Transverse colon (tissue), 4 donors: ENCODE data around the gene NAB2. TPM values are rescaled to one million over a fixed set of nuclear protein-coding genes. Genes with fewer than 3 reads are reported as not detected.

ENCODE experiments used
- DNase-seq: peaks from one replicate; pipeline ENCODE4 v3.0.0-alpha.2; 2019
- H3K27ac ChIP-seq, 4 donors: fragments of 200-600 bp; sonication (generic); 2 replicates each; pipeline ENCODE4 v1.5.1; 2016 to 2018; ENCODE audit warnings: inconsistent platforms in 4 of 4
- H3K27me3 ChIP-seq: fragments of 200-600 bp; sonication (generic); 2 replicates; pipeline ENCODE4 v1.5.1; 2017; ENCODE audit warnings: inconsistent platforms
- H3K36me3 ChIP-seq, 4 donors: fragments of 200-600 bp; sonication (generic); 2 replicates each; pipeline ENCODE4 v1.5.1; 2017 to 2019; ENCODE audit warnings: inconsistent platforms in 4 of 4
- H3K4me1 ChIP-seq, 4 donors: fragments of 200-600 bp; sonication (generic); 2 replicates each; pipeline ENCODE4 v1.5.1; 2017 to 2020; ENCODE audit warnings: inconsistent platforms in 4 of 4
- H3K4me3 ChIP-seq, 4 donors: fragments of 200-600 bp; sonication (generic); 1 replicate in 1 of 4; 2 replicates in 3 of 4; pipeline versions ENCODE4 v1.5.1 to v1.6.1; 2017 to 2019; ENCODE audit warnings: inconsistent platforms in 4 of 4
- H3K9me3 ChIP-seq, 2 donors: fragments of 200-600 bp; sonication (generic); 2 replicates each; pipeline ENCODE4 v1.5.1; 2017 to 2019; ENCODE audit warnings: inconsistent platforms in 2 of 2
- CTCF ChIP-seq, 5 experiments: fragments of 200-600 bp in 3 of 5; fragments of 450-650 bp in 2 of 5; sonication (generic) in 3 of 5; IDR thresholded peaks; 1 replicate in 2 of 5; 2 replicates in 3 of 5; pipeline ENCODE4 v1.5.1; 2016 to 2017; ENCODE audit warnings: antibody characterized with exemption in 5 of 5, inconsistent platforms in 3 of 5, mild to moderate bottlenecking in 2 of 5, moderate library complexity in 1 of 5
- EP300 ChIP-seq: sonication (generic); formaldehyde crosslinking; IDR thresholded peaks from one replicate; pipeline ENCODE4 v1.6.1; 2017; ENCODE audit warnings: antibody characterized with exemption, low read depth
- POLR2A ChIP-seq: fragments of 450-650 bp; IDR thresholded peaks from one replicate; pipeline ENCODE4 v1.6.1; 2016; ENCODE audit warnings: antibody characterized with exemption, mild to moderate bottlenecking, moderate library complexity
- POLR2AphosphoS5 ChIP-seq, 3 donors: sonication (generic); formaldehyde crosslinking; IDR thresholded peaks; one replicate each; pipeline ENCODE4 v1.6.1; 2016; ENCODE audit warnings: antibody characterized with exemption in 3 of 3
- WGBS, 2 donors: methylation state at CpG; one replicate each; pipeline ENCODE4 v1.1.5; 2018; ENCODE audit warnings: low coverage in 1 of 2; 5-methylcytosine and 5-hydroxymethylcytosine counted together
- in situ Hi-C, 4 donors: fragments of 200-750 bp; cut with MboI; loops; one replicate each; pipeline versions ENCODE4 v1.15.0 to v1.15.1; 2017; ENCODE audit warnings: low sequenced_read_pairs in 3 of 4, low pct_ligation_motif_present in 1 of 4, low pct_unique_long_range_greater_than_20kb in 1 of 4
- intact Hi-C: fragments of 100-400 bp; cut with DNase I; formaldehyde crosslinking; loops from one replicate; pipeline ENCODE4 v1.15.1; 2023; ENCODE audit warnings: low total_unique reads
- total RNA-seq, 4 donors: library from RNA; depleted of rRNA; stranded (reverse); fragments of >200 nt; gene quantifications; one replicate each; pipeline ENCODE4 v1.1.0, GENCODE V29; 2016

Gene NAB2
- total RNA-seq, 4 donors from 2014 or later, result 2.6 to 9.1 (median 4.7) TPM

- intact Hi-C loops (no loop called here), in situ Hi-C loops (no loop called here)
- peaks cover 0 to 8% (median 3%) of the 10 kb centered on the region in 4 donors for H3K36me3 ChIP-seq
- DNase-seq, result no peak
- H3K27me3 ChIP-seq, result no peaks in the 10 kb centered on the region
- 76 to 77% methylated on average over 5 to 6 of the region's 6 CpGs for WGBS, 2 donors
- peak overlapping the region; percentile 22 to 99 (median 94) for H3K27ac ChIP-seq
- H3K4me1 ChIP-seq, result peaks cover 32 to 52% (median 34%) of the 10 kb centered on the region in 4 donors
- H3K4me3 ChIP-seq, result no peak overlapping the region
- H3K9me3 ChIP-seq, result no peaks in the 10 kb centered on the region
- TF ChIP-seq CTCF (IDR thresholded peaks at IDR 0.05), result no peak
- no peak for TF ChIP-seq POLR2A
- TF ChIP-seq POLR2AphosphoS5 (IDR thresholded peaks at IDR 0.05), result no peak
Measured at GRCh38 chr12:57139796-57140649, 51.1 kb downstream of the NAB2 start.

- H3K27me3 ChIP-seq, result no peaks in the 10 kb centered on the region
- TF ChIP-seq POLR2A, result no peak
- no peak for TF ChIP-seq CTCF (IDR thresholded peaks at IDR 0.05)
- no peak for TF ChIP-seq POLR2AphosphoS5 (IDR thresholded peaks at IDR 0.05)
- no peak for TF ChIP-seq EP300
- in situ Hi-C loops, result no loop called here
- H3K36me3 ChIP-seq, result peaks cover 0 to 8% (median 3%) of the 10 kb centered on the region in 4 donors
- H3K4me1 ChIP-seq, result peaks cover 23 to 51% (median 31%) of the 10 kb centered on the region in 4 donors
- 85 to 100% methylated on average over 1 to 8 of the region's 8 CpGs for WGBS, 2 donors
- intact Hi-C loops, result no loop called here
- H3K4me3 ChIP-seq, result no peak overlapping the region
- H3K9me3 ChIP-seq, result no peaks in the 10 kb centered on the region
- H3K27ac ChIP-seq, result peak overlapping the region in 2 of 4 donors; percentile 22 to 66
- peak; percentile 5 for DNase-seq
Measured at GRCh38 chr12:57141249-57141648, 52.3 kb downstream of the NAB2 start.

- Histone ChIP-seq H3K9me3 (no peaks in the 10 kb centered on the region), H3K27ac (peak overlapping the region; percentile 17 to 66 (median 35)), H3K27me3 (no peaks in the 10 kb centered on the region), H3K4me1 (peaks cover 30 to 52% (median 37%) of the 10 kb centered on the region in 4 donors), H3K4me3 (no peak overlapping the region), H3K36me3 (peaks cover 0 to 8% (median 3%) of the 10 kb centered on the region in 4 donors)
- intact Hi-C loops (no loop called here), in situ Hi-C loops (no loop called here)
- 75 to 96% methylated on average over 4 to 9 of the region's 9 CpGs for WGBS, 2 donors
- no peak for TF ChIP-seq POLR2AphosphoS5 (IDR thresholded peaks at IDR 0.05)
- no peak for TF ChIP-seq CTCF (IDR thresholded peaks at IDR 0.05)
- no peak for TF ChIP-seq EP300
- TF ChIP-seq POLR2A, result no peak
- no peak for DNase-seq
Measured at GRCh38 chr12:57142121-57142520, 53.2 kb downstream of the NAB2 start.

- WGBS, 2 donors, result 71% methylated on average over 7 of the region's 7 CpGs; no CpG with 5 or more reads in 1 of the 2 donors
- intact Hi-C loops (no loop called here), in situ Hi-C loops (no loop called here)
- Histone ChIP-seq H3K9me3 (no peaks in the 10 kb centered on the region), H3K36me3 (peaks cover 0 to 8% (median 3%) of the 10 kb centered on the region in 4 donors), H3K27me3 (no peaks in the 10 kb centered on the region), H3K4me3 (no peak overlapping the region), H3K4me1 (peaks cover 34 to 52% (median 38%) of the 10 kb centered on the region in 4 donors), H3K27ac (peak overlapping the region; percentile 10 to 66 (median 14))
- TF ChIP-seq CTCF (IDR thresholded peaks at IDR 0.05) (no peak), POLR2A (no peak)
- no peak for DNase-seq
Measured at GRCh38 chr12:57142727-57143126, 53.8 kb downstream of the NAB2 start.
